Stomach (tissue), 4 donors: ENCODE results near the gene RWDD3.

Experiments
- CTCF ChIP-seq, 7 experiments: fragments of 450-650 bp in 4 of 7; fragments of 200-600 bp in 3 of 7; sonication (generic) in 3 of 7; IDR thresholded peaks; one replicate each; pipeline ENCODE4 v1.5.1; 2016 to 2019; ENCODE audit warnings: antibody characterized with exemption in 7 of 7, control low read depth in 2 of 7, mild to moderate bottlenecking in 1 of 7
- EP300 ChIP-seq: sonication (generic); formaldehyde crosslinking; IDR thresholded peaks from one replicate; pipeline ENCODE4 v1.6.1; 2017; ENCODE audit warnings: antibody characterized with exemption
- POLR2A ChIP-seq, 4 donors: fragments of 450-650 bp; IDR thresholded peaks; one replicate each; pipeline ENCODE4 v1.6.1; 2016; ENCODE audit warnings: antibody characterized with exemption in 4 of 4, control low read depth in 2 of 4, mild to moderate bottlenecking in 1 of 4, moderate library complexity in 1 of 4
- POLR2AphosphoS5 ChIP-seq, 3 donors: sonication (generic); formaldehyde crosslinking; IDR thresholded peaks; one replicate each; pipeline ENCODE4 v1.6.1; 2016; ENCODE audit warnings: antibody characterized with exemption in 3 of 3

- TF ChIP-seq CTCF (IDR thresholded peaks at IDR 0.05) (no peak), POLR2A (IDR thresholded peaks at IDR 0.05) (no peak), POLR2AphosphoS5 (IDR thresholded peaks at IDR 0.05) (no peak), EP300 (no peak)
Observed at GRCh38 chr1:95262913-95263312, 28.9 kb downstream of the RWDD3 start.
